ENCODE measurements around the gene IST1.
"Not testable (repeated sequence)": the region's sequence is repeated elsewhere in the genome, so short reads cannot be mapped to it uniquely, and the experiment has no call there.

The IST1 gene

GRCh38 chr16:71894921-71895678 lies at the start of gene IST1:
Gene IST1, plus strand, starts transcription at chr16:71895531. Its CDS starts 20,110 bp downstream, at chr16:71915641.
- DNase-seq (ENCODE audit: low read depth), result peak; percentile 95

GRCh38 chr16:71845639-71846430 lies 49.5 kb upstream of the IST1 start, which contains the start of gene ATXN1L:
Gene ATXN1L, plus strand, starts transcription at chr16:71845976. Its CDS starts 3,765 bp downstream, at chr16:71849741.
- DNase-seq (ENCODE audit: low read depth), result peak; percentile 92

GRCh38 chr16:71846431-71846830 lies 48.9 kb upstream of the IST1 start:
- no peak for DNase-seq (ENCODE audit: low read depth)

- DNase-seq (ENCODE audit: low read depth), result no peak
Measured at GRCh38 chr16:71847096-71847495, 48.2 kb upstream of the IST1 start.

GRCh38 chr16:71848622-71849021 lies 46.7 kb upstream of the IST1 start:
- no peak for DNase-seq (ENCODE audit: low read depth)

GRCh38 chr16:71851746-71852145 lies 43.6 kb upstream of the IST1 start:
- DNase-seq (ENCODE audit: low read depth), result no peak

GRCh38 chr16:71852158-71852557 lies 43.2 kb upstream of the IST1 start:
- DNase-seq (ENCODE audit: low read depth), result no peak

- no peak for DNase-seq (ENCODE audit: low read depth)
Measured at GRCh38 chr16:71852561-71852960, 42.8 kb upstream of the IST1 start.

GRCh38 chr16:71853413-71853812 lies 41.9 kb upstream of the IST1 start:
- DNase-seq (ENCODE audit: low read depth), result no peak

GRCh38 chr16:71854369-71854948 lies 40.9 kb upstream of the IST1 start:
- no peak for DNase-seq (ENCODE audit: low read depth)

GRCh38 chr16:71855937-71856662 lies 39.2 kb upstream of the IST1 start:
- no peak for DNase-seq (ENCODE audit: low read depth)

- no peak for DNase-seq (ENCODE audit: low read depth)
Measured at GRCh38 chr16:71859762-71860521, 35.4 kb upstream of the IST1 start.

GRCh38 chr16:71863995-71864394 lies 31.3 kb upstream of the IST1 start:
- no peak for DNase-seq (ENCODE audit: low read depth)

GRCh38 chr16:71865173-71865863 lies 30.0 kb upstream of the IST1 start:
- no peak for DNase-seq (ENCODE audit: low read depth)

- DNase-seq (ENCODE audit: low read depth), result not testable (repeated sequence)
Measured at GRCh38 chr16:71867175-71867574, 28.2 kb upstream of the IST1 start.

- no peak for DNase-seq (ENCODE audit: low read depth)
Measured at GRCh38 chr16:71867939-71868338, 27.4 kb upstream of the IST1 start.

GRCh38 chr16:71869089-71869488 lies 26.2 kb upstream of the IST1 start:
- no peak for DNase-seq (ENCODE audit: low read depth)

GRCh38 chr16:71870818-71871217 lies 24.5 kb upstream of the IST1 start:
- no peak for DNase-seq (ENCODE audit: low read depth)

GRCh38 chr16:71873199-71873598 lies 22.1 kb upstream of the IST1 start:
- no peak for DNase-seq (ENCODE audit: low read depth)

- DNase-seq (ENCODE audit: low read depth), result no peak
Measured at GRCh38 chr16:71878911-71879310, 16.4 kb upstream of the IST1 start.

GRCh38 chr16:71880176-71880575 lies 15.2 kb upstream of the IST1 start:
- DNase-seq (ENCODE audit: low read depth), result no peak

All from activated T-helper 1 cell treated with Interleukin-2 at 50 U/mL for 16 hours (primary cell).